A549 (cell line): ENCODE data around the gene SPTBN5. TPM values are rescaled to one million over a fixed set of nuclear protein-coding genes. Genes with fewer than 3 reads are reported as not detected.
A peak's percentile ranks its signal among the peaks of the same experiment; 100 is the strongest.

Experiments
- ATAC-seq, 2 experiments: fragments of 200-7000 bp in 1 of 2; fragments of >200 bp in 1 of 2; cut with Nextera tagmentation in 1 of 2; cut with Tn5 transposase in 1 of 2; 3 replicates each; pipeline versions ENCODE4 v1.8.0 to v1.9.1; 2018 to 2020; ENCODE audit warnings: mild to moderate bottlenecking in 1 of 2, moderate library complexity in 1 of 2
- CTCF ChIA-PET: fragments of 300-600 bp; sonication (Branson Sonifier 250); formaldehyde crosslinking; extraction: SDS; loops from one replicate; lab custom pipeline; 2021; ENCODE audit warnings: antibody characterized with exemption, inconsistent platforms; lab: Yijun Ruan, JAX
- POLR2A ChIA-PET: fragments of 350-600 bp; formaldehyde crosslinking; extraction: SDS; loops from one replicate; lab custom pipeline; 2021; ENCODE audit warnings: antibody characterized with exemption, inconsistent platforms; lab: Yijun Ruan, JAX
- DNase-seq, 2 experiments: peaks; one replicate each; pipeline versions ENCODE4 v3.0.0 to v3.0.0-alpha.2; 2011 to 2016; ENCODE audit warnings: low read depth in 1 of 2, low spot score in 1 of 2
- FAIRE-seq: peaks from 2 replicates; lab custom pipeline; 2011; peaks lifted over from hg19 to GRCh38; lab: Jason Lieb, UNC
- H3K27ac ChIP-seq, 2 experiments: fragments of >200 bp; sonication (Bioruptor Twin); formaldehyde crosslinking; 3 replicates each; pipeline ENCODE4 v1.5.1; 2016 to 2017
- H3K4me1 ChIP-seq: fragments of >200 bp; sonication (Bioruptor Twin); formaldehyde crosslinking; 3 replicates; pipeline ENCODE4 v1.6.1; 2016
- H3K4me2 ChIP-seq: fragments of >200 bp; sonication (Bioruptor Twin); formaldehyde crosslinking; 3 replicates; pipeline ENCODE4 v1.6.1; 2016
- H3K4me3 ChIP-seq: fragments of >200 bp; sonication (Bioruptor Twin); formaldehyde crosslinking; 3 replicates; pipeline ENCODE4 v1.5.1; 2016
- H3K9me3 ChIP-seq: fragments of >200 bp; sonication (Bioruptor Twin); formaldehyde crosslinking; 3 replicates; pipeline ENCODE4 v1.6.1; 2016
- BHLHE40 ChIP-seq: IDR thresholded peaks from 2 replicates; pipeline ENCODE4 v1.6.1; 2012; ENCODE audit warnings: low read depth, low read length, inconsistent platforms
- CEBPB ChIP-seq, 2 experiments: fragments of >200 bp in 1 of 2; sonication (Bioruptor Twin) in 1 of 2; formaldehyde crosslinking in 1 of 2; IDR thresholded peaks; 2 replicates each; pipeline ENCODE4 v1.6.1; 2012 to 2016
- EP300 ChIP-seq, 2 experiments: fragments of >200 bp; sonication (Bioruptor Twin); formaldehyde crosslinking; IDR thresholded peaks; 2 replicates in 1 of 2; 3 replicates in 1 of 2; pipeline ENCODE4 v1.6.1; 2016 to 2017
- FOSL2 ChIP-seq, 2 experiments: fragments of 450-650 bp in 1 of 2; fragments of >200 bp in 1 of 2; sonication (Bioruptor Twin) in 1 of 2; formaldehyde crosslinking; IDR thresholded peaks; 2 replicates each; pipeline versions ENCODE4 v1.5.0 to v1.6.1; 2016 to 2020; ENCODE audit warnings: mild to moderate bottlenecking in 1 of 2, moderate library complexity in 1 of 2
- GATA3 ChIP-seq: IDR thresholded peaks from 2 replicates; pipeline ENCODE4 v1.6.1; 2012; ENCODE audit warnings: borderline replicate concordance
- HOXA7 ChIP-seq: fragments of 250-450 bp; sonication (Bioruptor Pico); IDR thresholded peaks from 2 replicates; pipeline ENCODE4 v1.5.0; 2020; ENCODE audit warnings: mild to moderate bottlenecking, moderate library complexity
- HOXB13 ChIP-seq: fragments of 250-450 bp; sonication (Bioruptor Pico); IDR thresholded peaks from 2 replicates; pipeline ENCODE4 v1.5.0; 2020; ENCODE audit warnings: low read depth, mild to moderate bottlenecking, moderate library complexity
- JUN ChIP-seq, 2 experiments: fragments of >200 bp; sonication (Bioruptor Twin); formaldehyde crosslinking; IDR thresholded peaks; 2 replicates in 1 of 2; 3 replicates in 1 of 2; pipeline ENCODE4 v1.6.1; 2016 to 2017
- JUNB ChIP-seq: fragments of >200 bp; sonication (Bioruptor Twin); formaldehyde crosslinking; IDR thresholded peaks from 2 replicates; pipeline ENCODE4 v1.6.1; 2016
- KDM1A ChIP-seq: fragments of 200-600 bp; sonication (generic); IDR thresholded peaks from 2 replicates; pipeline ENCODE4 v1.6.1; 2016; ENCODE audit warnings: low read depth, mild to moderate bottlenecking
- MAFK ChIP-seq: fragments of 450-650 bp; IDR thresholded peaks from 2 replicates; pipeline ENCODE4 v1.6.1; 2014; ENCODE audit not compliant: partially characterized antibody
- MAX ChIP-seq: IDR thresholded peaks from 2 replicates; pipeline ENCODE4 v1.6.1; 2012
- NR3C1 ChIP-seq: fragments of >200 bp; sonication (Bioruptor Twin); formaldehyde crosslinking; IDR thresholded peaks from 3 replicates; pipeline ENCODE4 v1.6.1; 2017
- PHF8 ChIP-seq: fragments of 200-600 bp; sonication (generic); IDR thresholded peaks from 2 replicates; pipeline ENCODE4 v1.6.1; 2016; ENCODE audit warnings: low read depth, mild to moderate bottlenecking, antibody characterized with exemption, moderate library complexity, borderline replicate concordance
- RCOR1 ChIP-seq: fragments of 150-350 bp; IDR thresholded peaks from 2 replicates; pipeline ENCODE4 v1.6.1; 2014; ENCODE audit warnings: antibody characterized with exemption, low read length, low read depth
- REST ChIP-seq: fragments of 200-600 bp; sonication (generic); IDR thresholded peaks from 2 replicates; pipeline ENCODE4 v1.6.1; 2016; ENCODE audit warnings: antibody characterized with exemption, mild to moderate bottlenecking, moderate library complexity
- RFX5 ChIP-seq: fragments of 450-650 bp; IDR thresholded peaks from 2 replicates; pipeline ENCODE4 v1.7.1; 2014; ENCODE audit warnings: antibody characterized with exemption, mild to moderate bottlenecking, moderate library complexity
- RNF2 ChIP-seq: fragments of 200-600 bp; sonication (generic); IDR thresholded peaks from 2 replicates; pipeline ENCODE4 v1.6.1; 2016; ENCODE audit warnings: low read depth, mild to moderate bottlenecking, antibody characterized with exemption, moderate library complexity, borderline replicate concordance
- SREBF2 ChIP-seq: fragments of 450-650 bp; IDR thresholded peaks from 2 replicates; pipeline ENCODE4 v1.6.1; 2014; ENCODE audit warnings: mild to moderate bottlenecking, moderate library complexity
- TFCP2L1 ChIP-seq: fragments of 250-450 bp; sonication (Bioruptor Pico); IDR thresholded peaks from 2 replicates; pipeline ENCODE4 v1.5.0; 2021; ENCODE audit warnings: mild to moderate bottlenecking
- TP53 ChIP-seq: fragments of 250-450 bp; sonication (Bioruptor Pico); IDR thresholded peaks from 2 replicates; pipeline ENCODE4 v1.5.0; 2021; ENCODE audit warnings: mild to moderate bottlenecking, moderate library complexity
- ZFP36 ChIP-seq: fragments of 450-650 bp; IDR thresholded peaks from 2 replicates; pipeline ENCODE4 v1.6.1; 2014; ENCODE audit warnings: borderline replicate concordance; ENCODE audit not compliant: partially characterized antibody
- WGBS: methylation state at CpG from one replicate; pipeline ENCODE4 v1.1.6; 2017; ENCODE audit errors: missing lambda C conversion rate; 5-methylcytosine and 5-hydroxymethylcytosine counted together
- polyA plus RNA-seq, 4 experiments: library from polyadenylated mRNA; depleted of rRNA in 3 of 4; stranded (reverse); fragments of >200 nt; fragmentation: RNase III in 1 of 4; extraction: RNeasy Plus Mini Kit Qiagen cat#74134 plus additional on column Dnase treatment in 1 of 4; gene quantifications; 2 replicates in 3 of 4; 3 replicates in 1 of 4; pipeline ENCODE4 v1.2.3, GENCODE V29; 2011 to 2017

The SPTBN5 gene
- polyA plus RNA-seq, 2 of the 4 experiments (the other 2 are of a cell fraction): 0.05 to 0.17 TPM

- Histone ChIP-seq H3K4me3 (no peak overlapping the region), H3K4me2 (peak overlapping the region; percentile 69), H3K27ac (peak overlapping the region; percentile 70 to 78), H3K9me3 (no peaks in the 10 kb centered on the region), H3K4me1 (peaks cover 70% of the 10 kb centered on the region)
- ATAC-seq (peak; percentile 35 to 64; a peak in 4 of 6 replicates), DNase-seq (peak; percentile 31 to 83), FAIRE-seq (no peak)
- ChIA-PET POLR2A (interaction anchor here (0.6 to 1.7 kb wide), 3 partner anchors 13 to 45 kb away, joined by 3 to 6 read pairs (median 4); partner anchors contain the start of gene EHD4), CTCF (no interaction called here)
- 28% methylated on average over 6 of the region's 6 CpGs for WGBS
- TF ChIP-seq KDM1A: 0 out of 2 replicates have a peak, but pooled peaks have one; percentile 32
- peak; percentile 51 to 52; a peak in 2 of 5 replicates for TF ChIP-seq JUN (IDR thresholded peaks at IDR 0.05)
- no peak for TF ChIP-seq HOXB13 (CRISPR knock-in tag)
- no peak for TF ChIP-seq REST
- peak in 1 of 2 experiments; percentile 61; a peak in 2 of 4 replicates for TF ChIP-seq CEBPB (IDR thresholded peaks at IDR 0.05)
- TF ChIP-seq TP53: no peak
- TF ChIP-seq GATA3: peak; percentile 93
- 0 out of 2 replicates have a peak, but pooled peaks have one; percentile 34 for TF ChIP-seq MAX
- peak; percentile 25; the same call in 1 of the 2 replicates for TF ChIP-seq JUNB
- peak in 1 of 2 experiments; percentile 22; a peak in 1 of 5 replicates for TF ChIP-seq EP300 (IDR thresholded peaks at IDR 0.05)
- TF ChIP-seq ZFP36: peak; percentile 83
- no peak for TF ChIP-seq NR3C1
- TF ChIP-seq RNF2: no peak
- no peak for TF ChIP-seq RCOR1
- TF ChIP-seq MAFK: peak; percentile 35
- no peak for TF ChIP-seq FOSL2 (IDR thresholded peaks at IDR 0.05)
- TF ChIP-seq FOSL2 (CRISPR knock-in tag; IDR thresholded peaks at IDR 0.05): peak; percentile 54; the same call in 1 of the 2 replicates
- TF ChIP-seq SREBF2: no peak
- no peak for TF ChIP-seq HOXA7 (CRISPR knock-in tag)
These were observed 34.2 kb upstream of the SPTBN5 start for GRCh38 chr15:41928100-41928499.

- TF ChIP-seq PHF8 (no peak), RFX5 (no peak), BHLHE40 (no peak), TFCP2L1 (CRISPR knock-in tag) (no peak), MAX (no peak)
- H3K4me3 ChIP-seq: no peak overlapping the region
- DNase-seq (no peak), ATAC-seq (no peak), FAIRE-seq (no peak)
- CTCF ChIA-PET: no interaction called here
- H3K4me2 ChIP-seq: peak overlapping the region; percentile 69
- peaks cover 70% of the 10 kb centered on the region for H3K4me1 ChIP-seq
- POLR2A ChIA-PET: interaction anchor here (0.6 to 1.7 kb wide), 3 partner anchors 13 to 45 kb away, joined by 3 to 6 read pairs (median 4); partner anchors contain the start of gene EHD4
- H3K27ac ChIP-seq: peak overlapping the region; percentile 70 to 78; a peak in 5 of 6 replicates
- no peaks in the 10 kb centered on the region for H3K9me3 ChIP-seq
- 88% methylated on average over 3 of the region's 3 CpGs for WGBS
These were observed 33.7 kb upstream of the SPTBN5 start for GRCh38 chr15:41927536-41927935.
